Occipital lobe (tissue), 2 donors: Measurements from ENCODE around the gene CD63. TPM values are rescaled to one million over a fixed set of nuclear protein-coding genes. Genes with fewer than 3 reads are reported as not detected.
A peak's percentile ranks its signal among the peaks of the same experiment; 100 is the strongest.

ENCODE experiments used
- DNase-seq: peaks from one replicate; lab custom pipeline; 2025; lab: John Stamatoyannopoulos, UW
- total RNA-seq: library from RNA; depleted of rRNA; stranded (reverse); fragments of >200 nt; gene quantifications from one replicate; pipeline ENCODE4 v1.2.3, GENCODE V29; 2014

Gene CD63
- total RNA-seq, 1 donor from 2014 or later, result 187 TPM

- DNase-seq, result no peak
Measured at GRCh38 chr12:55741931-55742680, 13.3 kb upstream of the CD63 start.

GRCh38 chr12:55739025-55739378, 10.2 kb upstream of the CD63 start:
- no peak for DNase-seq

- peak; percentile 53 for DNase-seq
Measured at GRCh38 chr12:55738123-55739024, 9.6 kb upstream of the CD63 start.

- no peak for DNase-seq
Measured at GRCh38 chr12:55737581-55738122, 8.8 kb upstream of the CD63 start.

GRCh38 chr12:55736780-55737580, 8.2 kb upstream of the CD63 start:
- no peak for DNase-seq

GRCh38 chr12:55736076-55736475, 7.3 kb upstream of the CD63 start:
- DNase-seq, result no peak

- DNase-seq, result no peak
Measured at GRCh38 chr12:55734595-55734994, 5.8 kb upstream of the CD63 start.

GRCh38 chr12:55733858-55734257, 5.0 kb upstream of the CD63 start:
- no peak for DNase-seq

GRCh38 chr12:55733021-55733555, 4.3 kb upstream of the CD63 start:
- DNase-seq, result no peak

GRCh38 chr12:55732288-55732687, 3.5 kb upstream of the CD63 start:
- no peak for DNase-seq

- DNase-seq, result peak; percentile 54
Measured at GRCh38 chr12:55729819-55730818, 1.3 kb upstream of the CD63 start.

GRCh38 chr12:55728186-55728938, 447 bp downstream of the CD63 start:
- peak; percentile 48 for DNase-seq

- no peak for DNase-seq
Measured at GRCh38 chr12:55727643-55728185, 1.1 kb downstream of the CD63 start.

- no peak for DNase-seq
Measured at GRCh38 chr12:55726971-55727370, 1.8 kb downstream of the CD63 start.

- DNase-seq, result no peak
Measured at GRCh38 chr12:55725556-55725955, 3.3 kb downstream of the CD63 start.

GRCh38 chr12:55724940-55725309, 3.9 kb downstream of the CD63 start:
- no peak for DNase-seq

- no peak for DNase-seq
Measured at GRCh38 chr12:55724226-55724939, 4.4 kb downstream of the CD63 start.

- no peak for DNase-seq
Measured at GRCh38 chr12:55723516-55724225, 5.1 kb downstream of the CD63 start.
